Stomach smooth muscle (tissue), 2 donors: ENCODE data around the gene TBCC.
"Not testable (repeated sequence)": the region's sequence is repeated elsewhere in the genome, so short reads cannot be mapped to it uniquely, and the experiment has no call there.

Experiments
- H3K27ac ChIP-seq: one replicate; pipeline ENCODE4 v1.7.0; 2013; ENCODE audit warnings: mild to moderate bottlenecking, low read length, inconsistent platforms
- H3K27me3 ChIP-seq, 2 donors: one replicate each; pipeline ENCODE4 v1.7.0; 2013; ENCODE audit warnings: low read length in 2 of 2; ENCODE audit not compliant: insufficient read depth in 2 of 2, control insufficient read depth in 1 of 2
- H3K36me3 ChIP-seq, 2 donors: one replicate each; pipeline ENCODE4 v1.7.0; 2013; ENCODE audit warnings: low read length in 2 of 2; ENCODE audit not compliant: control insufficient read depth in 2 of 2, insufficient read depth in 2 of 2
- H3K4me1 ChIP-seq: one replicate; pipeline ENCODE4 v1.7.0; 2013; ENCODE audit warnings: low read length; ENCODE audit not compliant: control insufficient read depth, insufficient read depth
- H3K4me3 ChIP-seq, 2 donors: one replicate each; pipeline ENCODE4 v1.7.0; 2013; ENCODE audit warnings: low read length in 2 of 2
- H3K9ac ChIP-seq, 2 donors: one replicate each; pipeline ENCODE4 v1.7.0; 2013; ENCODE audit warnings: low read length in 2 of 2, mild to moderate bottlenecking in 1 of 2
- H3K9me3 ChIP-seq, 2 donors: one replicate each; pipeline ENCODE4 v1.7.0; 2013; ENCODE audit warnings: low read length in 2 of 2; ENCODE audit not compliant: control insufficient read depth in 2 of 2
- donor health status: healthy.
- donor health status: Pancreatic carcinoma.

TBCC gene

DNA sequence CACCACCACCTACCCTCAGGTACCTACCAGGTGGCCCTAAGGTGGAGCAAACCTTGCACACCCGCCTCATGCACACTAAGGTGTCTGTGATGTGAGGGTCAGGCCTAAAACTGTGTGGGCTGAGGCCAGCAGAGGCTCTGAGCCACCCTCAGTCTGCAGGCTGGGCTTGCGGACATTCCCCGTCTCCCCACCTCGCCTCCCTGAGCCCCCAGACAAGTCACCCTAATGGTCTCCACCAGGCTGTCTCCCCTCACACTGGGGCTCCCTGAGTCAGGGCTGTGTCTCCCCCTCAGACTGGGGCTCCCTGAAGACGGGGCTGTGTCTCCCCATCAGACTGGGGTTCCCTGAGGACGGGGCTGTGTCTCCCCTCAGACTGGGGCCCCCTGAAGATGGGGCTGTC lies 36.0 kb downstream of the TBCC start:
- Histone ChIP-seq H3K27ac (no peak overlapping the region), H3K36me3 (no peaks in the 10 kb centered on the region), H3K4me3 (no peak overlapping the region), H3K27me3 (no peaks in the 10 kb centered on the region), H3K4me1 (no peaks in the 10 kb centered on the region), H3K9ac (no peak overlapping the region), H3K9me3 (peaks cover 0 to 8% of the 10 kb centered on the region in 2 donors)

DNA sequence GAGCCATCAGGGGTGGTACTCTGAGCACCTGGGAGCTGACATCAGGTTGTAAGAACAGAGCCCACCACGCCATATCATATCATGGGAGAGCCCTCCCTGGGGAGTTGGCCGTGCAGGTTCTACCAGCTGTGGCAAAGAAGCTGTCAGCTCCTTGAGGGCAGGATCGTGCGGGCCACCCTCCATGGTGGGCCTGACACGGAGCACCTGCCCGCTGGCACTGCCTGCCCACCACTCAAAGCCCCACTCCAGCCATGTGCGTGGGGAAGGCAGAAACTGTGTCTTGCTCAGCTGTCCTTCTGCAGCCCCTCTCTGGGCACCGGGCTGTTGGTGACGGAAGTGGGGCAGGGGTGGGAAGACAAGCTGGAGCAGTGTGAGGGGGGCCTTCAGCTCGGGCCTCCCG lies 37.8 kb downstream of the TBCC start:
- H3K4me1 ChIP-seq, result peaks cover 4% of the 10 kb centered on the region
- no peaks in the 10 kb centered on the region for H3K27me3 ChIP-seq
- H3K9ac ChIP-seq, result no peak overlapping the region
- H3K9me3 ChIP-seq, result peaks cover 0 to 8% of the 10 kb centered on the region in 2 donors
- no peak overlapping the region for H3K27ac ChIP-seq
- H3K4me3 ChIP-seq, result no peak overlapping the region
- no peaks in the 10 kb centered on the region for H3K36me3 ChIP-seq

GRCh38 chr6:42707595-42707994 lies 38.3 kb downstream of the TBCC start:
- Histone ChIP-seq H3K4me1 (peaks cover 4% of the 10 kb centered on the region), H3K4me3 (no peak overlapping the region), H3K9me3 (peaks cover 0 to 8% of the 10 kb centered on the region in 2 donors), H3K27ac (no peak overlapping the region), H3K27me3 (no peaks in the 10 kb centered on the region), H3K36me3 (no peaks in the 10 kb centered on the region), H3K9ac (no peak overlapping the region)

DNA sequence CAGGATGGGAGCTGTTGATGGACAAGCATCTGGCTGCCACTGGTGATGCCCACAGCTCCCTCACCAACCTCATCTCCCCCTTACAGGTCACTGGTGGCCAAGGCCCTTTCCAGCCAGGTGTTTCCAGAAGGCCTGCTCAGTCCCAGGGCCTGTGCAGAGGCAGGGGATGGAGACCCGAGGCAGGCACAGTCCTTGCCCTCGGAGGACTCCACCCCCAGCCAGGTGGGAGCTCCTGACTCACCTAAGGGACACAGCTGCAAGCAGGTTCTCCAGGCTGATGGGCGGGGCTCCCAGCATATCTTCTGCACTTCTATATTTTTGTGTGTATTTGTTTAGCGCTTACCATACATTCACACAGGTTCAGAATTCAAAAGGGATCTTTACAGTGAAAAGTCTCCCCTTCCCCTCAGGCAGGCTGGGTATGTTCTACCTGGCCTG lies 40.9 kb downstream of the TBCC start:
- H3K4me3 ChIP-seq, result peak overlapping the region; percentile 74 to 93
- H3K36me3 ChIP-seq, result no peaks in the 10 kb centered on the region
- peaks cover 4% of the 10 kb centered on the region for H3K4me1 ChIP-seq
- no peaks in the 10 kb centered on the region for H3K9me3 ChIP-seq
- no peaks in the 10 kb centered on the region for H3K27me3 ChIP-seq
- no peak overlapping the region for H3K27ac ChIP-seq
- no peak overlapping the region for H3K9ac ChIP-seq

- Histone ChIP-seq H3K36me3 (no peaks in the 10 kb centered on the region), H3K27me3 (no peaks in the 10 kb centered on the region), H3K4me3 (peak overlapping the region; percentile 74 to 93), H3K4me1 (peaks cover 4% of the 10 kb centered on the region), H3K9me3 (no peaks in the 10 kb centered on the region), H3K27ac (peak overlapping the region; percentile 18), H3K9ac (peak overlapping the region; percentile 62 to 66)
Measured at GRCh38 chr6:42704251-42704936, 41.5 kb downstream of the TBCC start.

DNA sequence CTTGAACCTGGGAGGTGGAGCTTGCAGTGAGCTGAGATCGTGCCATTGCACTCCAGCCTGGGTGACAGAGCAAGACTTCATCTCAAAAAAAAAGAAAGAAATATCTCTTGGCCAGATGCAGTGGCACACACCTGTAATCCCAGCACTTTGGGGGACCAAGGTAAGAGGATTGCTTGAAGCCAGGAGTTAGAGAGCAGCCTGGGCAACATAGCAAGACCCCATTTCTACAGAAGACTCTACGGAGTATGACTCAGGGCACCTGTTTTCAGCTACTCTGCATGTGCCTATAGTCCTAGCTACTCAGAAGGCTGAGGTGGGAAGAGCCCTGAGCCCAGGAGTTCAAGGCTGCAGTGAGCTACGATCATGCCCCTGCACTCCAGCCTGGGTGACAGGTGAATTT lies 43.1 kb downstream of the TBCC start:
- not testable (repeated sequence) for H3K9ac ChIP-seq, H3K4me3 ChIP-seq, H3K27ac ChIP-seq, H3K36me3 ChIP-seq, H3K9me3 ChIP-seq, H3K4me1 ChIP-seq, H3K27me3 ChIP-seq

DNA sequence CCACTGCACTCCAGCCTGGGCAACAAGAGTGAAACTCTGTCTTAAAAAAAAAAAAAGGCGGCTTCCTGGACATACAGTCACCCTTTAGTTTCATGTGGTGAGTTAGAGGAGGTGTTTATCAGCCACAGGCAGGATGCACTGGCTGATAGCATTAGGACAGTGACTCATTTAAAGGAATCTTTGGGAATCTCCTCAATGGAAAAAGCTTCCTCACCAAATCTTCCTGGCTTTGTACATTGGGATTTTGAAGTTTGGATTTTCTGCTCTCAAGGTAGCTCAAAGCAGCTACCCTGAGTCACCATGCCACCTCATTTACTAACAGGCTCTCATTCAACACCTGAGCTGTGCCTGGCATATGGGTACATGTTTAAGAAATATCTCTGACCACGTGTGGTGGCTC lies 43.7 kb downstream of the TBCC start:
- no peak overlapping the region for H3K27ac ChIP-seq
- no peak overlapping the region for H3K9ac ChIP-seq
- H3K27me3 ChIP-seq, result no peaks in the 10 kb centered on the region
- H3K4me1 ChIP-seq, result peaks cover 4% of the 10 kb centered on the region
- H3K36me3 ChIP-seq, result peaks cover 0 to 1% of the 10 kb centered on the region in 2 donors
- no peaks in the 10 kb centered on the region for H3K9me3 ChIP-seq
- H3K4me3 ChIP-seq, result no peak overlapping the region

GRCh38 chr6:42698217-42698616 lies 47.7 kb downstream of the TBCC start:
- H3K4me3 ChIP-seq, result no peak overlapping the region
- peaks cover 2 to 12% of the 10 kb centered on the region in 2 donors for H3K36me3 ChIP-seq
- H3K9ac ChIP-seq, result no peak overlapping the region
- no peaks in the 10 kb centered on the region for H3K9me3 ChIP-seq
- H3K27me3 ChIP-seq, result no peaks in the 10 kb centered on the region
- no peak overlapping the region for H3K27ac ChIP-seq
- H3K4me1 ChIP-seq, result peaks cover 2% of the 10 kb centered on the region

DNA sequence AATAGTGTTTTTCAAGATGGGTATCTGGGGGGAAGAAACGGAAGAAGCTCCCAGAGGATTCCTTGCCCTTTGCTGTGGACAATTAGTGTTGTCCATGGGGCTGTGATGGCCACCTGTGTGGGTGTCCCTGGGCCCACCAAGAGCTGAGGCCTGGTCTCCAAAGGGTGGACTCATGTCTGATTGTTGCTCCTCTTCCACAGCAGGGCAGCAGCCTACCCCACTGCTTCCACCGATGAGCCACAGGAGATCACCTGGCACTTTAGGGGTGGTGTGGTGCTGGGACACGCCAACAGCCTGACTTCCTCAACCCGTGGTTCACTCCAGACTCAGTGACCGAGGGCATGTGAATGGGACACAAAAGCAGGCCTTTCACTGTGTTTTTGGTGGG lies 48.6 kb downstream of the TBCC start:
- H3K36me3 ChIP-seq, result peaks cover 8 to 12% of the 10 kb centered on the region in 2 donors
- no peak overlapping the region for H3K4me3 ChIP-seq
- H3K4me1 ChIP-seq, result peaks cover 3% of the 10 kb centered on the region
- no peaks in the 10 kb centered on the region for H3K9me3 ChIP-seq
- no peaks in the 10 kb centered on the region for H3K27me3 ChIP-seq
- peak overlapping the region; percentile 18 for H3K27ac ChIP-seq
- H3K9ac ChIP-seq, result no peak overlapping the region

- no peaks in the 10 kb centered on the region for H3K9me3 ChIP-seq
- H3K27ac ChIP-seq, result peak overlapping the region; percentile 18
- H3K9ac ChIP-seq, result no peak overlapping the region
- H3K4me3 ChIP-seq, result no peak overlapping the region
- peaks cover 9 to 14% of the 10 kb centered on the region in 2 donors for H3K36me3 ChIP-seq
- peaks cover 5% of the 10 kb centered on the region for H3K4me1 ChIP-seq
- H3K27me3 ChIP-seq, result no peaks in the 10 kb centered on the region
Measured at GRCh38 chr6:42696526-42697267, 49.2 kb downstream of the TBCC start.

DNA sequence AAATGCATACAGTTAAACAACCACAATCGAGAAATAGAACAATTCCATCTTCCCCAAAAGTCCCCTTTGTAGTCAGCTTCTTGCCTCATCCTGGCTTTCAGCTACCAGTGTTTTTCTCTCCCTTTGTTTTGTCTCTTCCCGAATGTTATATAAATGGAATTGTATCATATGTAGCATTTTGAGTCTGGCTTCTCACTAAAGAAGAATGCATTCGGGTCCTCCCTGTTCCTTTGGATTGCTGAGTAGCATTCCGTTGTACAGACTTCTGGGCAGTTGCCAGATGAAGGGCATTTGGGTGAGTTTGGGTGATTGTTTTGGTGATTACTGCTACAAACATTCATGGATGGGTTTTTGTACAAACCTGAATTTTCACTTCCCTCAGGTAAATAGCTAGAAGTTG lies 51.3 kb downstream of the TBCC start:
- H3K27ac ChIP-seq, result no peak overlapping the region
- no peak overlapping the region for H3K4me3 ChIP-seq
- H3K9ac ChIP-seq, result no peak overlapping the region
- no peaks in the 10 kb centered on the region for H3K9me3 ChIP-seq
- peaks cover 5% of the 10 kb centered on the region for H3K4me1 ChIP-seq
- H3K27me3 ChIP-seq, result no peaks in the 10 kb centered on the region
- H3K36me3 ChIP-seq, result peaks cover 21 to 32% of the 10 kb centered on the region in 2 donors
